Activated naive CD4-positive, alpha-beta T cell treated with anti-CD3 and anti-CD28 coated beads, Interleukin-2, amount 10 ng/mL, durations not matched to agents 5 hours and 36 hours (primary cell): ENCODE data around the gene ADGRG1. TPM values are rescaled to one million over a fixed set of nuclear protein-coding genes. Genes with fewer than 3 reads are reported as not detected.

Experiments used
- total RNA-seq, 2 experiments: library from RNA; stranded (reverse); gene quantifications; one replicate each; pipeline ENCODE4 v1.2.3, GENCODE V29; 2021

Gene ADGRG1
- under 1 TPM; 0.48 to 0.63 TPM for total RNA-seq

GRCh38 chr16:57628008-57628781 lies at the start of gene ADGRG1:
ADGRG1 (plus strand) TSS chr16:57628630; CDS start chr16:57650288, 21,658 bp downstream.

GRCh38 chr16:57668263-57668571 lies 39.8 kb downstream of the ADGRG1 start, which contains the start of gene ADGRG3:
ADGRG3 (plus strand) TSS chr16:57668306; CDS start chr16:57668348, 42 bp downstream.

GRCh38 chr16:57694725-57695679 lies 66.6 kb downstream of the ADGRG1 start, which contains the start of gene DRC7:
DRC7 (plus strand) TSS chr16:57694806; CDS start chr16:57697950, 3,144 bp downstream.

Other genes starting within 250 kb of the ADGRG1 start
- 1 to 10 TPM; 2.2 to 2.5 TPM for gene CCL17, start 223.9 kb upstream of the ADGRG1 start, total RNA-seq
- 10 to 100 TPM; 36.9 to 39.9 TPM for gene CIAPIN1, start 181.2 kb upstream of the ADGRG1 start, total RNA-seq
- 10 to 100 TPM; 29.6 to 31.9 TPM for gene COQ9, start 181.2 kb upstream of the ADGRG1 start, total RNA-seq
- 10 to 100 TPM; 47.7 to 48.3 TPM for gene POLR2C, start 166.0 kb upstream of the ADGRG1 start, total RNA-seq
- gene DOK4, start 142.1 kb upstream of the ADGRG1 start, total RNA-seq: 1 to 10 TPM; 2.0 to 2.7 TPM
- gene CCDC102A, start 92.1 kb upstream of the ADGRG1 start, total RNA-seq: 1 to 10 TPM; 8.2 to 8.5 TPM
- 1 to 10 TPM; 4.5 to 5.3 TPM for gene ADGRG5, start 86.0 kb upstream of the ADGRG1 start, total RNA-seq
- not detected for gene ADGRG3, start 39.7 kb downstream of the ADGRG1 start, total RNA-seq
- not detected for gene DRC7, start 66.2 kb downstream of the ADGRG1 start, total RNA-seq
- 10 to 100 TPM; 27.6 to 28.2 TPM for gene KATNB1, start 107.1 kb downstream of the ADGRG1 start, total RNA-seq
- not detected for gene KIFC3, start 173.9 kb downstream of the ADGRG1 start, total RNA-seq